Measurements from ENCODE around the gene SLX9.

SLX9 gene

GRCh38 chr21:44955141-44955797 is 15.4 kb downstream of the SLX9 start:
- DNase-seq (ENCODE audit: insufficient read length) = no peak
- TF ChIP-seq POLR2A (IDR thresholded peaks at IDR 0.05; ENCODE audit: low read depth, low read length) (no peak), TAF1 (IDR thresholded peaks at IDR 0.05; ENCODE audit: borderline replicate concordance, low read depth, low read length) (no peak), POLR2AphosphoS5 (IDR thresholded peaks at IDR 0.05; ENCODE audit: low read depth, low read length) (no peak)
- no peak for FAIRE-seq

GRCh38 chr21:44955798-44956175 is 16.0 kb downstream of the SLX9 start:
- FAIRE-seq (no peak), DNase-seq (ENCODE audit: insufficient read length) (no peak)
- TF ChIP-seq POLR2A (IDR thresholded peaks at IDR 0.05; ENCODE audit: low read depth, low read length) (no peak), POLR2AphosphoS5 (IDR thresholded peaks at IDR 0.05; ENCODE audit: low read depth, low read length) (no peak), TAF1 (IDR thresholded peaks at IDR 0.05; ENCODE audit: borderline replicate concordance, low read depth, low read length) (no peak)

GRCh38 chr21:44956356-44957046 is 16.7 kb downstream of the SLX9 start:
- no peak for FAIRE-seq
- no peak for DNase-seq (ENCODE audit: insufficient read length)
- TF ChIP-seq TAF1 (IDR thresholded peaks at IDR 0.05; ENCODE audit: borderline replicate concordance, low read depth, low read length) = no peak
- no peak for TF ChIP-seq POLR2A (IDR thresholded peaks at IDR 0.05; ENCODE audit: low read depth, low read length)
- no peak for TF ChIP-seq POLR2AphosphoS5 (IDR thresholded peaks at IDR 0.05; ENCODE audit: low read depth, low read length)

GRCh38 chr21:44957047-44957831 is 17.4 kb downstream of the SLX9 start:
- TF ChIP-seq TAF1 (IDR thresholded peaks at IDR 0.05; ENCODE audit: borderline replicate concordance, low read depth, low read length) (no peak), POLR2AphosphoS5 (IDR thresholded peaks at IDR 0.05; ENCODE audit: low read depth, low read length) (no peak), POLR2A (IDR thresholded peaks at IDR 0.05; ENCODE audit: low read depth, low read length) (no peak)
- DNase-seq (ENCODE audit: insufficient read length) (no peak), FAIRE-seq (no peak)

GRCh38 chr21:44957901-44958451 is 18.1 kb downstream of the SLX9 start:
- no peak for TF ChIP-seq POLR2AphosphoS5 (IDR thresholded peaks at IDR 0.05; ENCODE audit: low read depth, low read length)
- no peak for TF ChIP-seq TAF1 (IDR thresholded peaks at IDR 0.05; ENCODE audit: borderline replicate concordance, low read depth, low read length)
- TF ChIP-seq POLR2A (IDR thresholded peaks at IDR 0.05; ENCODE audit: low read depth, low read length) = no peak
- DNase-seq (ENCODE audit: insufficient read length) = no peak

GRCh38 chr21:44958471-44959191 is 18.8 kb downstream of the SLX9 start:
- DNase-seq (ENCODE audit: insufficient read length) = no peak
- FAIRE-seq = no peak
- no peak for TF ChIP-seq POLR2AphosphoS5 (IDR thresholded peaks at IDR 0.05; ENCODE audit: low read depth, low read length)
- TF ChIP-seq TAF1 (IDR thresholded peaks at IDR 0.05; ENCODE audit: borderline replicate concordance, low read depth, low read length) = no peak
- no peak for TF ChIP-seq POLR2A (IDR thresholded peaks at IDR 0.05; ENCODE audit: low read depth, low read length)

More at GRCh38 chr21:44957901-44958451, 18.1 kb downstream of the SLX9 start:
- no peak for FAIRE-seq

- FAIRE-seq = no peak
- DNase-seq (ENCODE audit: insufficient read length) = no peak
- TF ChIP-seq POLR2A (IDR thresholded peaks at IDR 0.05; ENCODE audit: low read depth, low read length) (no peak), POLR2AphosphoS5 (IDR thresholded peaks at IDR 0.05; ENCODE audit: low read depth, low read length) (no peak), TAF1 (IDR thresholded peaks at IDR 0.05; ENCODE audit: borderline replicate concordance, low read depth, low read length) (no peak)
These were observed 19.7 kb downstream of the SLX9 start for GRCh38 chr21:44959376-44960091.

- FAIRE-seq (no peak), DNase-seq (ENCODE audit: insufficient read length) (no peak)
- TF ChIP-seq POLR2A (IDR thresholded peaks at IDR 0.05; ENCODE audit: low read depth, low read length) (no peak), TAF1 (IDR thresholded peaks at IDR 0.05; ENCODE audit: borderline replicate concordance, low read depth, low read length) (no peak), POLR2AphosphoS5 (IDR thresholded peaks at IDR 0.05; ENCODE audit: low read depth, low read length) (no peak)
These were observed 20.6 kb downstream of the SLX9 start for GRCh38 chr21:44960141-44961092.

- DNase-seq (ENCODE audit: insufficient read length) (no peak), FAIRE-seq (no peak)
- TF ChIP-seq TAF1 (IDR thresholded peaks at IDR 0.05; ENCODE audit: borderline replicate concordance, low read depth, low read length) (no peak), POLR2AphosphoS5 (IDR thresholded peaks at IDR 0.05; ENCODE audit: low read depth, low read length) (no peak), POLR2A (IDR thresholded peaks at IDR 0.05; ENCODE audit: low read depth, low read length) (no peak)
These were observed 22.7 kb downstream of the SLX9 start for GRCh38 chr21:44962403-44962966.
